Cardiac atrium fibroblast (primary cell): ENCODE measurements around the gene LRRC51. TPM values are rescaled to one million over a fixed set of nuclear protein-coding genes. Genes with fewer than 3 reads are reported as not detected.

Experiments used
- total RNA-seq: library from RNA; depleted of rRNA; stranded (reverse); fragments of >200 nt; gene quantifications from 2 replicates; pipeline ENCODE4 v1.2.3, GENCODE V29; 2015

Gene LRRC51, protein sequence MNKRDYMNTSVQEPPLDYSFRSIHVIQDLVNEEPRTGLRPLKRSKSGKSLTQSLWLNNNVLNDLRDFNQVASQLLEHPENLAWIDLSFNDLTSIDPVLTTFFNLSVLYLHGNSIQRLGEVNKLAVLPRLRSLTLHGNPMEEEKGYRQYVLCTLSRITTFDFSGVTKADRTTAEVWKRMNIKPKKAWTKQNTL
- 3.7 and 7.9 TPM in 2 replicates for total RNA-seq

DNA sequence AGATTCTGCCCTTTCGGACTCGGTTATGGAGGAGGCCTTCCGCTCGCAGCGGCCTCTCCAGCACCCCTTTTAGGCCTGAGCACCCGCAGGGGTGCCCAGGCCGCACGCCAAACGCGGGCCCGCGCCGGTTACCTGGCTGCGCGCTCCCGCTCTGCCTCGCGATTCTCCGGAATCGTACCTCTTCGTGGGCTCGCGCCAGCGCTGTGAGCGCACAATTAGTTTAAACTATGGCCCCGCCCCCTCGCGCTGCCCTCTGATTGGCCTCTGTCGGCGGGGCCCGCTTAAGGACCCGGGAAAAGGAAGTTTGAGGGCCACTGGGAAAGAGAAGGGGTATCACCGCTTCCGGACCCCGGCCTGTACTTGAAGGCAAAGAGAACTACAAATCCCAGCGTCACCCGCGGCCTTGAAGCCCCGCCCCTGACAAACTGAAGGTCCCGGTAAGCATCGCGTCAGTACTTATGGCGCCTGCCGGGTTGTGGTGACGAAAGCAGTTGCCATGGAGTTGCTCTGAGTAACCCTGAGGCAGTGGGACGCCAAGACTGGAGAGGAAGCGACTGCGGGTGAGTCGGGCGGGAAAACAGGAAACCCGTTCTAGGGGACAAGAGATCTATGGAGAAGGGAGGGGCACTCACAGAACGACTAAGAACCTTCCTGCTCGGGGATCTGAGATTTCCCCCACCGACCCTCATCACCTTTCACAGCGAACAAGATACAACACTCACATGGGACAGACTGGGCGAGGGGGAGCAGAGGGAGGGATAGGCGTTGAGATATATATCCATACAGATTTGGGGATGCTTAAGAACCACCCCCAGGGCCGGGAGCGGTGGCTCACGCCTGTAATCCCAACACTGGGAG, at the start of gene LRRC51, which contains the start of gene NUMA1:
Gene LRRC51, plus strand, starts transcription at position 525 of the 858 bp plus-strand sequence. CDS start 8,234 bp downstream, outside the sequence.
Gene NUMA1, minus strand, starts transcription at position 217 of the 858 bp plus-strand sequence. CDS start 44,599 bp downstream, outside the sequence.

DNA sequence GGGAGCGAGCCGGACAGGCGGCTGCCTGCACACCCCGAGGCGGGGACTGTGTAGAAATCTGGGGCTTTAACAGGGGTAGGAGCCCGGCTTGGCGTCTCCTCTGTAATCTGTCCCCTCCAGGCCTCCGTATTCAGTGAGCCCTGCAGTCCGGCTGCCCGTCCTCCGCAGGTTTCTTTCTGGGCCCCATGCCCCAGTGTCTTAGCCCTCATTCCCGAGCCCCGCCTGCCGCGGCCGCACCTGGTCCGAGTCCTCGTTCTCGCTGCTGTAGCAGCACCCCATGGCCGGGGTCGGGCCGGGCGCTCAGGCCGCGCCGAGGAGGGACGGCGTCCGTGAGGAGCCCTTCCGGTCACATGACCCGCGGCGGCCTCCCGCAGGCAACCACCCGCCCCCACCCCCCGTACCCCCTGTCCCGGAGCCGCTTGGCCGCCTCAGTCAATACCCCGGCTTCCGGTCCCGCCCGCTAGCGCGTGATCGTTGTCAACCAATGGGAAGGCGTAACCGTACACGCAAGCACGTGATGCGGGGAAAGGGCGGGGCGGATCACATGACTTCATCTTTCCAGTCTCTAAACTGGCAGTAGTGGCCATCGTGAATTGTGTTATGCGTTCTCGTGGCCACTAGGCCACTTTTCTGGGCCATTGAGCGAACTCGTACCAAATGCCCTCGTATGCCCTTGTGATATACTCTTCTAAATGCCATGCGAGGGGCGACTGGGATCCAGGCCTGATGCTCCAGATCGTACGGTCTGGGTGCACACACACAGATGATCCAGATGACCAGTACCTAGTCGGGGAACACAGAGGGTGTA, 22.5 kb downstream of the LRRC51 start, which contains the start of gene LAMTOR1:
Gene LAMTOR1, minus strand, starts transcription at position 352 of the 808 bp plus-strand sequence. Its CDS starts 73 bp downstream, at position 279.

DNA sequence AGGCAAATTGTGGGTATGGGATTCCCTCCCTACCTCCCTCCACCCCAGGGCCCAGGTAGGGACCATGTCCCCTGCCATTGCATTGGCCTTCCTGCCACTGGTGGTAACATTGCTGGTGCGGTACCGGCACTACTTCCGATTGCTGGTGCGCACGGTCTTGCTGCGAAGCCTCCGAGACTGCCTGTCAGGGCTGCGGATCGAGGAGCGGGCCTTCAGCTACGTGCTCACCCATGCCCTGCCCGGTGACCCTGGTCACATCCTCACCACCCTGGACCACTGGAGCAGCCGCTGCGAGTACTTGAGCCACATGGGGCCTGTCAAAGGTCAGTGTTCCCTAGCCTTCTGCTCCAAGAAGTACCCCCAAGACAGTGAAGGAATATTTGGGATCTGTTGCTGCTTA, 25.2 kb downstream of the LRRC51 start, which contains the start of gene TOMT:
Gene TOMT, plus strand, starts transcription at position 37 of the 400 bp plus-strand sequence. Its CDS starts 28 bp downstream, at position 65.

GRCh38 chr11:72112143-72112977, 31.7 kb downstream of the LRRC51 start, which contains the start of gene ANAPC15:
TSS of gene ANAPC15 (minus strand) at chr11:72112695. CDS start at chr11:72111276, 1,419 bp downstream.

DNA sequence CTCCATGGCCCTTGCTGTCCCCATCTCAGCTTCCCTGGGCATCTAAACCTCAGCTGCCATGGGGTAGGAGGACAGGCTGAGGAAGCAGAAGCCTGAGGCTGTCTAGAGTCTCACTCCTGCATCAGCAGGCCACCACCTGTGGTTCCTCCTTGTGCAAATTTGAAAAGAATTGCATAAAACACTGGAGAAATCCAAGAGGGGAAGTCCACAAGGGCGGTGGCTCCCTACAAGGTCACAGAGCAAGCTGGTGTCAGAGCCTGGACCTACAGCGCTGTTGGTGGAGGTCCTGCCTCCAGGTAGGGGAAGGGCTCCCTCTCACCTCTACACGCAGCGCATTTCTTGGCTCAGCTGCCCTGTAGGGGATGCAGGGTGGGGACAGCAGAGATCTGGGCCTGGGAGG, 54.8 kb downstream of the LRRC51 start, which contains the start of gene FOLR3:
Gene FOLR3, plus strand, starts transcription at position 253 of the 400 bp plus-strand sequence. CDS start 228 bp downstream, outside the sequence.

Other genes starting within 250 kb of the LRRC51 start
- gene DEFB108B, start 247.7 kb upstream of the LRRC51 start, total RNA-seq, result not detected in 2 replicates
- gene DEFB131B, start 202.4 kb upstream of the LRRC51 start, total RNA-seq, result not detected in 2 replicates
- gene XNDC1N, start 152.3 kb upstream of the LRRC51 start, total RNA-seq, result 0.18 and 1.3 TPM in 2 replicates
- 28.2 and 31.6 TPM in 2 replicates for gene RNF121, start 151.8 kb upstream of the LRRC51 start, total RNA-seq
- gene IL18BP, start 81.9 kb upstream of the LRRC51 start, total RNA-seq, result 0.72 and 1.6 TPM in 2 replicates
- gene NUMA1, start 308 bp upstream of the LRRC51 start, total RNA-seq, result 87.2 and 91.7 TPM in 2 replicates
- gene LAMTOR1, start 22.4 kb downstream of the LRRC51 start, total RNA-seq, result 115 and 125 TPM in 2 replicates
- gene TOMT, start 25.1 kb downstream of the LRRC51 start, total RNA-seq, result not detected in 2 replicates
- 15.5 and 18.8 TPM in 2 replicates for gene ANAPC15, start 31.8 kb downstream of the LRRC51 start, total RNA-seq
- gene FOLR3, start 54.9 kb downstream of the LRRC51 start, total RNA-seq, result not detected in 2 replicates
- gene FOLR1, start 111.3 kb downstream of the LRRC51 start, total RNA-seq, result not detected in 2 replicates
- not detected in 2 replicates for gene FOLR2, start 135.9 kb downstream of the LRRC51 start, total RNA-seq
- 38.2 and 75.5 TPM in 2 replicates for gene INPPL1, start 143.9 kb downstream of the LRRC51 start, total RNA-seq
- gene PHOX2A, start 163.3 kb downstream of the LRRC51 start, total RNA-seq, result not detected in 2 replicates